Smooth muscle cell (in vitro differentiated cells): ENCODE measurements around the gene NR1I3. TPM values are rescaled to one million over a fixed set of nuclear protein-coding genes. Genes with fewer than 3 reads are reported as not detected.

Source experiments
- DNase-seq: peaks from one replicate; lab custom pipeline; 2025; ENCODE audit not compliant: unreplicated experiment; lab: John Stamatoyannopoulos, UW
- H2AFZ ChIP-seq: fragments of 200-600 bp; sonication (generic); 2 replicates; pipeline ENCODE4 v1.6.0; 2016; ENCODE audit warnings: antibody characterized with exemption, low read depth, mild to moderate bottlenecking
- H3F3A ChIP-seq: fragments of 200-600 bp; sonication (generic); 2 replicates; pipeline ENCODE4 v1.6.0; 2017; ENCODE audit warnings: antibody characterized with exemption, low read depth
- H3K27ac ChIP-seq: fragments of 200-600 bp; sonication (generic); 2 replicates; pipeline ENCODE4 v1.5.1; 2016; ENCODE audit warnings: low read depth, mild to moderate bottlenecking
- H3K27me3 ChIP-seq: fragments of 200-600 bp; sonication (generic); 2 replicates; pipeline ENCODE4 v1.6.1; 2016; ENCODE audit warnings: low read depth, mild to moderate bottlenecking
- H3K36me3 ChIP-seq: fragments of 200-600 bp; sonication (generic); 2 replicates; pipeline ENCODE4 v1.5.1; 2016; ENCODE audit warnings: low read depth
- H3K4me1 ChIP-seq: fragments of 200-600 bp; sonication (generic); 2 replicates; pipeline ENCODE4 v1.5.1; 2016; ENCODE audit warnings: low read depth
- H3K4me2 ChIP-seq: fragments of 200-600 bp; sonication (generic); 2 replicates; pipeline ENCODE4 v1.6.0; 2016; ENCODE audit warnings: mild to moderate bottlenecking
- H3K4me3 ChIP-seq: fragments of 200-600 bp; sonication (generic); 2 replicates; pipeline ENCODE4 v1.5.1; 2016; ENCODE audit warnings: mild to moderate bottlenecking
- H3K79me2 ChIP-seq: fragments of 200-600 bp; sonication (generic); 2 replicates; pipeline ENCODE4 v1.6.0; 2016; ENCODE audit warnings: low read depth, mild to moderate bottlenecking
- H3K9ac ChIP-seq: fragments of 200-600 bp; sonication (generic); 2 replicates; pipeline ENCODE4 v1.6.0; 2016; ENCODE audit warnings: low read depth
- H3K9me3 ChIP-seq: fragments of 200-600 bp; sonication (generic); replicated peaks from 2 replicates; pipeline ENCODE4 v1.5.1; 2016; ENCODE audit warnings: low read depth
- H4K20me1 ChIP-seq: fragments of 200-600 bp; sonication (generic); 2 replicates; pipeline ENCODE4 v1.6.0; 2016; ENCODE audit warnings: low read depth
- CTCF ChIP-seq: fragments of 200-600 bp; sonication (generic); IDR thresholded peaks from 2 replicates; pipeline ENCODE4 v1.5.1; 2017; ENCODE audit warnings: borderline replicate concordance, mild to moderate bottlenecking, antibody characterized with exemption; ENCODE audit not compliant: insufficient read depth, poor library complexity, severe bottlenecking
- WGBS: methylation state at CpG from one replicate; pipeline ENCODE4 v1.1.7; 2016; ENCODE audit warnings: low lambda C conversion rate; 5-methylcytosine and 5-hydroxymethylcytosine counted together
- polyA plus RNA-seq: library from polyadenylated mRNA; unstranded; fragments of >200 nt; fragmentation: Nextera tagmentation; extraction: Ambion mirVana; gene quantifications from 2 replicates; pipeline ENCODE4 v1.2.1, GENCODE V29; 2016
- total RNA-seq: library from RNA; depleted of rRNA; stranded (reverse); fragments of >200 nt; gene quantifications from 2 replicates; pipeline ENCODE4 v1.2.3, GENCODE V29; 2014

The NR1I3 gene
- total and polyA plus RNA-seq, 2 experiments from 2014 or later = 0.90 TPM; not detected in 1

- H3K27me3 ChIP-seq = peaks cover 47% of the 10 kb centered on the region
- H3K4me3 ChIP-seq = no peak overlapping the region
- H3K9ac ChIP-seq = no peak overlapping the region
- no peaks in the 10 kb centered on the region for H4K20me1 ChIP-seq
- H3K36me3 ChIP-seq = no peaks in the 10 kb centered on the region
- no peak for TF ChIP-seq CTCF
- no peaks in the 10 kb centered on the region for H3K4me1 ChIP-seq
- H3K79me2 ChIP-seq = no peaks in the 10 kb centered on the region
- H2AFZ ChIP-seq = no peak overlapping the region
- DNase-seq = no peak
- H3F3A ChIP-seq = no peaks in the 10 kb centered on the region
- peaks cover 6% of the 10 kb centered on the region for H3K9me3 ChIP-seq
- no peak overlapping the region for H3K27ac ChIP-seq
- no peak overlapping the region for H3K4me2 ChIP-seq
- WGBS = 87% methylated on average over 12 of the region's 12 CpGs
Measured at GRCh38 chr1:161261261-161262235, 23.5 kb upstream of the NR1I3 start.

DNA sequence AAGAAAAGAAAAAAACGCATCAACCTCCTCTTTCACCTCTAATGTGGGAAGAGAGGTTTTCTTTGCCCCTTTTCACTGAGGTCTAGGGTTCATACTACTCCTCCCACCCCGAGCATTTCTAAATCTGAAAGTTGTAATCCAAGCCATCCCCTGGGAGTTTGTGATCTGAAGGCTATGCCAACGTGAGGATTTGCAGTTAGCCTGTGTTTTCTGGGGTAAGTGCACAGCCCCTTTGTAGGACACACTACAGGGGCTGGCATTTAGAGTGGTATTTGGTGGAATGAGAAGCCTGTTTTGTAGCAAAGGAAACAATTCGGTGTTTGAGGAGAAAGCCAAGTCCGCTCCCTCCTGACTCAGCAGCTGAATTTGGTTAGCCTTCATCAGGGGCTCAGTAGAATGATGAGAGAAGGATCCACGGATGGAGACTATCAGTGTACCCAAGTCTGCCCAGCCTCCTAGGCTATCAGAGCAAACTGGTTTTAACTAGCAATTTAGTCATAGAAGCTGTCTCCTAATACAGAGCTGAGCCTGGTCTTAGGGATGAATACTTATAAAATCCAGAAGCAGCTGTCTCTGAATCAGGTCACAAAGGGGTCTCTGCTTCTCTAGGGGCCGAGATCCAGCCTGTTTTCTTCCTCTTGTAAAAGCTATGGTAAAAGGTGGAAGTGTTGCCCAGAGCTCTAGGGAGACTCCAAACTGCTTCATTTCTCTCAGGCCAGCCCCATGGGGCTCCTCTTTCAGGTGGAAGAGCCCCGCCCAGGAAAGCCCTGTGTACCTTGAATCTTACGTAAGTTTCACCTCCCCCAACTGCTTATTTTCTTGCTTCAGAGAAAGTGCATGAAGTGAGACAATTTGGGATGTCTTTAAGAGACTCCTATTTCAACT is 22.6 kb upstream of the NR1I3 start:
- Histone ChIP-seq H3K79me2 (no peaks in the 10 kb centered on the region), H3K36me3 (no peaks in the 10 kb centered on the region), H3K27me3 (peaks cover 47% of the 10 kb centered on the region), H2AFZ (no peak overlapping the region), H4K20me1 (no peaks in the 10 kb centered on the region), H3K4me3 (no peak overlapping the region), H3K27ac (no peak overlapping the region), H3K4me2 (no peak overlapping the region), H3K9ac (no peak overlapping the region), H3K4me1 (no peaks in the 10 kb centered on the region), H3F3A (no peaks in the 10 kb centered on the region), H3K9me3 (peaks cover 6% of the 10 kb centered on the region)
- 70% methylated on average over 9 of the region's 9 CpGs for whole genome bisulfite sequencing
- no peak for DNase-seq
- no peak for TF ChIP-seq CTCF

DNA sequence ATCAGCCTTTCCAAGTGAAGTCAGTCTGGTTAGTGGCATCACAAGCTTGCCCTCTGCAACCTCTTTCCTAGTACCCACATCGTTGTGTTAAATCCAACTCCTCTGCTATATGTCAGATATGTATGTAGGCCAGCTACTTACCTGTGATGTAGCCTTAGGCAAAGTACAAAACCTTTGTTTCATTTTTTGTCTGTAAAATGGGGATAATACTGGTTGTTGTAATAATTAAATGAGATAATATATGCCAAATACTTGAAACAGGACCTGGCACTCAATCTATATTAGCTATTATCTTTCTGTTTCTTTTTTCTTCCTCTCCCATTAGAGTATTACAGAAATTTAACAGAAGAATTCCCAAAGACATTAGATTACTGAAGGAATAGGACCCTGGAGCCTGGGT is 21.8 kb upstream of the NR1I3 start:
- 81% methylated on average over 1 of the region's 1 CpG for WGBS
- H3K27ac ChIP-seq = no peak overlapping the region
- no peak overlapping the region for H2AFZ ChIP-seq
- H4K20me1 ChIP-seq = no peaks in the 10 kb centered on the region
- H3K4me2 ChIP-seq = no peak overlapping the region
- H3K36me3 ChIP-seq = no peaks in the 10 kb centered on the region
- no peak overlapping the region for H3K4me3 ChIP-seq
- peaks cover 6% of the 10 kb centered on the region for H3K9me3 ChIP-seq
- TF ChIP-seq CTCF = no peak
- H3K27me3 ChIP-seq = peaks cover 47% of the 10 kb centered on the region
- no peak for DNase-seq
- no peaks in the 10 kb centered on the region for H3K4me1 ChIP-seq
- no peak overlapping the region for H3K9ac ChIP-seq
- H3F3A ChIP-seq = no peaks in the 10 kb centered on the region
- H3K79me2 ChIP-seq = no peaks in the 10 kb centered on the region
